Cardiac muscle cell (in vitro differentiated cells and primary cell): ENCODE measurements around the gene SACS. TPM values are rescaled to one million over a fixed set of nuclear protein-coding genes. Genes with fewer than 3 reads are reported as not detected.
A peak's percentile ranks its signal among the peaks of the same experiment; 100 is the strongest.

Experiments used
- DNase-seq, 2 donors: peaks; one replicate each; pipeline versions ENCODE4 v3.0.0 to v3.0.0-alpha.2; 2010 to 2017; ENCODE audit warnings: low read depth in 1 of 2, low spot score in 1 of 2
- H3K27ac ChIP-seq: fragments of 200-600 bp; sonication (generic); 2 replicates; pipeline ENCODE4 v1.5.1; 2016
- H3K27me3 ChIP-seq: fragments of 200-600 bp; sonication (generic); 2 replicates; pipeline ENCODE4 v1.6.0; 2016; ENCODE audit warnings: control low read depth
- H3K36me3 ChIP-seq: fragments of 200-600 bp; sonication (generic); 2 replicates; pipeline ENCODE4 v1.5.1; 2016; ENCODE audit warnings: control low read depth
- H3K4me1 ChIP-seq: fragments of 200-600 bp; sonication (generic); 2 replicates; pipeline ENCODE4 v1.8.1; 2017; ENCODE audit warnings: low read depth, mild to moderate bottlenecking, mixed run types
- H3K4me3 ChIP-seq: fragments of 200-600 bp; sonication (generic); 2 replicates; pipeline ENCODE4 v1.5.1; 2016; ENCODE audit warnings: mild to moderate bottlenecking
- H3K9me3 ChIP-seq: fragments of 200-600 bp; sonication (generic); 2 replicates; pipeline ENCODE4 v1.5.1; 2017; ENCODE audit warnings: low read depth, mild to moderate bottlenecking, control low read depth
- polyA plus RNA-seq: library from polyadenylated mRNA; unstranded; fragments of >200 nt; fragmentation: Nextera tagmentation; extraction: Ambion mirVana; gene quantifications from 2 replicates; pipeline ENCODE4 v1.2.1, GENCODE V29; 2016
- total RNA-seq: library from RNA; depleted of rRNA; stranded (reverse); fragments of >200 nt; gene quantifications from 2 replicates; pipeline ENCODE4 v1.2.3, GENCODE V29; 2016
- TF ChIP-seq, protein P1 (sequence below): IDR thresholded peaks from 2 replicates; pipeline ENCODE4 v1.5.1; 2012; ENCODE audit warnings: low read depth, mild to moderate bottlenecking, low read length

The SACS gene
- total RNA-seq = 21.8 and 34.9 TPM in 2 replicates
- 5.1 and 22.0 TPM in 2 replicates for polyA plus RNA-seq

GRCh38 chr13:23433171-23434153, at the start of gene SACS:
Gene SACS (minus strand): TSS chr13:23433702. CDS start chr13:23411239, 22,463 bp downstream.
- TF ChIP-seq, protein P1, sequence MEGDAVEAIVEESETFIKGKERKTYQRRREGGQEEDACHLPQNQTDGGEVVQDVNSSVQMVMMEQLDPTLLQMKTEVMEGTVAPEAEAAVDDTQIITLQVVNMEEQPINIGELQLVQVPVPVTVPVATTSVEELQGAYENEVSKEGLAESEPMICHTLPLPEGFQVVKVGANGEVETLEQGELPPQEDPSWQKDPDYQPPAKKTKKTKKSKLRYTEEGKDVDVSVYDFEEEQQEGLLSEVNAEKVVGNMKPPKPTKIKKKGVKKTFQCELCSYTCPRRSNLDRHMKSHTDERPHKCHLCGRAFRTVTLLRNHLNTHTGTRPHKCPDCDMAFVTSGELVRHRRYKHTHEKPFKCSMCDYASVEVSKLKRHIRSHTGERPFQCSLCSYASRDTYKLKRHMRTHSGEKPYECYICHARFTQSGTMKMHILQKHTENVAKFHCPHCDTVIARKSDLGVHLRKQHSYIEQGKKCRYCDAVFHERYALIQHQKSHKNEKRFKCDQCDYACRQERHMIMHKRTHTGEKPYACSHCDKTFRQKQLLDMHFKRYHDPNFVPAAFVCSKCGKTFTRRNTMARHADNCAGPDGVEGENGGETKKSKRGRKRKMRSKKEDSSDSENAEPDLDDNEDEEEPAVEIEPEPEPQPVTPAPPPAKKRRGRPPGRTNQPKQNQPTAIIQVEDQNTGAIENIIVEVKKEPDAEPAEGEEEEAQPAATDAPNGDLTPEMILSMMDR = no peak
- Histone ChIP-seq H3K4me1 (peaks cover 6% of the 10 kb centered on the region), H3K27ac (peak within 1 kb of the TSS; percentile 31), H3K4me3 (peak within 1 kb of the TSS; percentile 90), H3K9me3 (no peaks in the 10 kb centered on the region), H3K36me3 (no peaks in the 10 kb centered on the region), H3K27me3 (no peaks in the 10 kb centered on the region)
- DNase-seq = peak; percentile 52 to 76

GRCh38 chr13:23480324-23480723, 46.8 kb upstream of the SACS start:
- H3K36me3 ChIP-seq = no peaks in the 10 kb centered on the region
- H3K4me1 ChIP-seq = no peaks in the 10 kb centered on the region
- peaks cover 7% of the 10 kb centered on the region for H3K9me3 ChIP-seq
- no peak for DNase-seq
- no peak overlapping the region for H3K4me3 ChIP-seq
- no peaks in the 10 kb centered on the region for H3K27me3 ChIP-seq
- no peak overlapping the region for H3K27ac ChIP-seq
- TF ChIP-seq, protein P1 = no peak

DNA sequence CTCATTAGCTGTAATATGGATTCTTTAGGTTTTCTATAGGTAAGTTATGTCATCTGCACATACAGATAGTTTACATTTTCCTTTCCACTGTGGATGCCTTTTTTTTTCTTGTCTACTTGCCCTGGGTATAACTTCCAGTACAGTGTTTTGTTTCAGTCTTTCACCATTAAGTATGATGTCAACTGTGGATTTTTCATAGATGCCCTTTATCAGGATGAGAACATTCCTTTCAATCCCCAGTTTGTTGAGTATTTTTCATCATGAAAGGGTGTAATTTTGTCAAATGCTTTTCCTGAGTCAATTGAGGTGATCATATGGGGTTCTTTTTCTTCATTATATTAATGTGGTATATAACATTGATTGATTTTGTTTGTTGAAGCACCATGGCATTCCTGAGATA, 43.6 kb upstream of the SACS start:
- H3K4me3 ChIP-seq = no peak overlapping the region
- no peaks in the 10 kb centered on the region for H3K27me3 ChIP-seq
- TF ChIP-seq, protein P1 = no peak
- no peaks in the 10 kb centered on the region for H3K4me1 ChIP-seq
- H3K27ac ChIP-seq = no peak overlapping the region
- H3K36me3 ChIP-seq = no peaks in the 10 kb centered on the region
- H3K9me3 ChIP-seq = peaks cover 7% of the 10 kb centered on the region
- peak in 1 of 2 donors; percentile 20 for DNase-seq

DNA sequence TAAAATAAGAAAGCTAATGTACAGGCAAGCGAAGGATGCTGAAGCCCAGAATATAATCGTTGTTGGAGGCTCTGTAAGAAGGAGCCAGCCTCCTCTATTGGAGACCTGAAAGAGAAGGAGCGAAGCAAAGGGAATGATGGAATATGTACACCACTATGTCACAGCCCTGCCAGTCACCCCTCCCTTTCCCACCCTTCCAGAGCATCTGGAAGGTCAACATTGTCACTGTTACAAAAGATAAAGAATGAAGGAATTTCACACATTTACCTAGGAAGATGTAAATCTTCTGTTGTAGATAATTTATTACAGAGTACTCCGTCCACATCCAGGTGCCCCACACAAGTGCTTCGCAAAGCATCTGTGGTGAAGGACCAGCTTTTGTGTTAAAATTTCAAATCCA, 39.7 kb upstream of the SACS start:
- peaks cover 7% of the 10 kb centered on the region for H3K4me1 ChIP-seq
- DNase-seq = no peak
- H3K36me3 ChIP-seq = no peaks in the 10 kb centered on the region
- no peak overlapping the region for H3K27ac ChIP-seq
- no peaks in the 10 kb centered on the region for H3K27me3 ChIP-seq
- peaks cover 2% of the 10 kb centered on the region for H3K9me3 ChIP-seq
- TF ChIP-seq, protein P1 = no peak
- H3K4me3 ChIP-seq = no peak overlapping the region

DNA sequence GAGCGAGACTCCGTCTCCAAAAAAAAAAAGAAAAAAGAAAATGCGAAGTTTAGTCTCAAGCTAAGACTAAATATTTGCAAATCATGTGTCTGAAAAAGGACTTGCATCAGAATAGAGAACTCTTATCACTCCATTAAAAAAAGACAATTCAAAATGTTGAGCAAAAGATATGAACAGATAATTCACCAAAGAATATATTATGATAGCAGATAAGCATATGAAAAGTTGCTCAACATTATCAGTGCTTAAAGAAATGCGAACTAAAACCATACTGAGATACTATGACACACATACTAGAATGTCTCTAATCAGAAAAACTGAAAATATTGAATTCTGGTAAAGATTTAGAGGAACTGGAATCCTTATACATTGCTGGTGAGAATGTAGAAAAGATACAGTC, 38.7 kb upstream of the SACS start:
- Histone ChIP-seq H3K4me1 (peaks cover 8% of the 10 kb centered on the region), H3K9me3 (peaks cover 2% of the 10 kb centered on the region), H3K4me3 (no peak overlapping the region), H3K36me3 (no peaks in the 10 kb centered on the region), H3K27me3 (no peaks in the 10 kb centered on the region), H3K27ac (no peak overlapping the region)
- TF ChIP-seq, protein P1 = no peak
- DNase-seq = peak in 1 of 2 donors; percentile 24
